Astrocyte (in vitro differentiated cells and primary cell): ENCODE results near the gene ACSL4. TPM values are rescaled to one million over a fixed set of nuclear protein-coding genes. Genes with fewer than 3 reads are reported as not detected.

Experiments
- DNase-seq: peaks from one replicate; pipeline ENCODE4 v3.0.0-alpha.2; 2010; ENCODE audit warnings: low read depth
- FAIRE-seq: peaks from 2 replicates; lab custom pipeline; 2011; peaks lifted over from hg19 to GRCh38; lab: Jason Lieb, UNC
- H2AFZ ChIP-seq: 2 replicates; pipeline ENCODE4 v1.6.0; 2012; ENCODE audit warnings: low read depth, low read length, inconsistent platforms
- H3K27ac ChIP-seq: 2 replicates; pipeline ENCODE4 v1.5.1; 2011; ENCODE audit warnings: low read depth, low read length, inconsistent platforms
- H3K27me3 ChIP-seq: 2 replicates; pipeline ENCODE4 v1.6.0; 2011; ENCODE audit warnings: low read length, inconsistent platforms; ENCODE audit not compliant: insufficient read depth
- H3K36me3 ChIP-seq: 2 replicates; pipeline ENCODE4 v1.5.1; 2011; ENCODE audit warnings: low read length, inconsistent platforms; ENCODE audit not compliant: insufficient read depth
- H3K4me1 ChIP-seq: 2 replicates; pipeline ENCODE4 v1.5.1; 2011; ENCODE audit warnings: low read length, inconsistent platforms; ENCODE audit not compliant: insufficient read depth
- H3K4me2 ChIP-seq: 2 replicates; pipeline ENCODE4 v1.6.0; 2012; ENCODE audit warnings: low read length, inconsistent platforms
- H3K4me3 ChIP-seq: 2 replicates; pipeline ENCODE4 v1.5.1; 2011; ENCODE audit warnings: low read depth, mild to moderate bottlenecking, low read length, inconsistent platforms; ENCODE audit not compliant: insufficient read depth
- H3K79me2 ChIP-seq: 2 replicates; pipeline ENCODE4 v1.6.0; 2012; ENCODE audit warnings: mild to moderate bottlenecking, low read length, inconsistent platforms; ENCODE audit not compliant: insufficient read depth
- H3K9ac ChIP-seq: 2 replicates; pipeline ENCODE4 v1.6.0; 2012; ENCODE audit warnings: mild to moderate bottlenecking, low read length, inconsistent platforms
- H3K9me3 ChIP-seq: 2 replicates; pipeline ENCODE4 v1.5.1; 2012; ENCODE audit warnings: low read depth, mild to moderate bottlenecking, low read length, inconsistent platforms; ENCODE audit not compliant: insufficient read depth
- H4K20me1 ChIP-seq: 2 replicates; pipeline ENCODE4 v1.6.0; 2012; ENCODE audit warnings: low read length, inconsistent platforms; ENCODE audit not compliant: insufficient read depth
- H3K27ac Mint-ChIP-seq: one replicate; pipeline ENCODE4 v1.8.0; 2021; ENCODE audit warnings: mild to moderate bottlenecking, mixed read lengths; ENCODE audit not compliant: unreplicated experiment
- H3K27me3 Mint-ChIP-seq: one replicate; pipeline ENCODE4 v1.8.0; 2021; ENCODE audit warnings: low read depth, mixed read lengths; ENCODE audit not compliant: unreplicated experiment
- H3K36me3 Mint-ChIP-seq: one replicate; pipeline ENCODE4 v1.8.0; 2021; ENCODE audit warnings: low read depth, mixed read lengths; ENCODE audit not compliant: unreplicated experiment
- H3K4me1 Mint-ChIP-seq: one replicate; pipeline ENCODE4 v1.8.0; 2021; ENCODE audit warnings: low read depth, mixed read lengths; ENCODE audit not compliant: unreplicated experiment
- H3K4me3 Mint-ChIP-seq: one replicate; pipeline ENCODE4 v1.8.0; 2021; ENCODE audit warnings: mild to moderate bottlenecking, moderate library complexity, mixed read lengths; ENCODE audit not compliant: unreplicated experiment
- H3K9me3 Mint-ChIP-seq: one replicate; pipeline ENCODE4 v1.8.0; 2021; ENCODE audit warnings: mild to moderate bottlenecking, mixed read lengths; ENCODE audit not compliant: unreplicated experiment
- CTCF ChIP-seq: IDR thresholded peaks from 2 replicates; pipeline ENCODE4 v1.5.1; 2011; ENCODE audit warnings: low read depth, mild to moderate bottlenecking, inconsistent platforms, low read length, moderate library complexity; ENCODE audit not compliant: insufficient read depth
- EZH2 ChIP-seq: IDR thresholded peaks from 2 replicates; pipeline ENCODE4 v1.6.1; 2012; ENCODE audit warnings: mild to moderate bottlenecking, low read length, inconsistent platforms; ENCODE audit not compliant: insufficient read depth
- total RNA-seq: library from RNA; stranded (reverse); gene quantifications from 2 replicates; pipeline ENCODE4 v1.2.1, GENCODE V29; 2021

The ACSL4 gene
- total RNA-seq, 1 donor from 2014 or later, result 99.4 TPM

- H3K9ac ChIP-seq, result no peak overlapping the region
- no peaks in the 10 kb centered on the region for H3K9me3 Mint-ChIP-seq
- TF ChIP-seq EZH2, result no peak
- TF ChIP-seq CTCF, result no peak
- no peak overlapping the region for H3K4me2 ChIP-seq
- no peak overlapping the region for H2AFZ ChIP-seq
- H3K9me3 ChIP-seq, result no peaks in the 10 kb centered on the region
- H3K4me1 ChIP-seq, result no peaks in the 10 kb centered on the region
- DNase-seq (no peak), FAIRE-seq (no peak)
- H3K27ac ChIP-seq, result no peak overlapping the region
- H3K27ac Mint-ChIP-seq, result no peak overlapping the region
- H3K4me3 Mint-ChIP-seq, result no peak overlapping the region
- no peaks in the 10 kb centered on the region for H3K36me3 Mint-ChIP-seq
- peaks cover 3% of the 10 kb centered on the region for H3K27me3 Mint-ChIP-seq
- no peaks in the 10 kb centered on the region for H3K4me1 Mint-ChIP-seq
- no peaks in the 10 kb centered on the region for H3K27me3 ChIP-seq
- no peak overlapping the region for H3K4me3 ChIP-seq
- H4K20me1 ChIP-seq, result no peaks in the 10 kb centered on the region
- H3K36me3 ChIP-seq, result no peaks in the 10 kb centered on the region
- no peaks in the 10 kb centered on the region for H3K79me2 ChIP-seq
Measured at GRCh38 chrX:109601486-109601885, 131.6 kb downstream of the ACSL4 start.

DNA sequence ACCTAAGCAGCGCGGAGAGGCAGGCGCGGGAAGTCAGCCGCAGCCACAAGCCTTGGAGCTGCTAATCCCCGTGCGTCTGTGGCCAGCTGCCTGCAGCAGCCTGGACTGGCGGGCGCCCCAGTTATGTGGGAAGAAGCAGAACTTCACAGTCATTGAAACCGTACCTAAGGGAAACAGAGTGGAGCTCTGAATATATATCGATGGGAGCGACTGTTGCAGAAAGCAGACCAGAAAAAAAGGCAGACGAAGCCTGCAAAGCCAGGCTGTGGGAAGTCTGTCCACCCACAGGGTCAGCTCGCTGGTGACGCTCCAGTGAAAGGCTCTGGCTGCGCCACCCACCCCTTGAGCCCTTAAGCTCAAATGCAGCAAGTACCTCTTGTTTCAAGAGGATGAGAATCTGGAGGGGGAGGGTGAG, 132.8 kb downstream of the ACSL4 start:
- no peak for FAIRE-seq
- no peak overlapping the region for H3K27ac Mint-ChIP-seq

More for the DNA sequence above, 132.8 kb downstream of the ACSL4 start:
- Histone ChIP-seq H3K4me1 (no peaks in the 10 kb centered on the region), H4K20me1 (no peaks in the 10 kb centered on the region), H3K36me3 (no peaks in the 10 kb centered on the region), H3K79me2 (no peaks in the 10 kb centered on the region), H3K27ac (no peak overlapping the region), H3K4me3 (no peak overlapping the region), H3K4me2 (peak overlapping the region; percentile 72), H3K9me3 (no peaks in the 10 kb centered on the region), H3K9ac (no peak overlapping the region), H2AFZ (peak overlapping the region; percentile 47), H3K27me3 (no peaks in the 10 kb centered on the region)
- Mint-ChIP-seq H3K36me3 (no peaks in the 10 kb centered on the region), H3K4me1 (no peaks in the 10 kb centered on the region), H3K4me3 (no peak overlapping the region), H3K27me3 (peaks cover 3% of the 10 kb centered on the region), H3K9me3 (no peaks in the 10 kb centered on the region)
- no peak for TF ChIP-seq EZH2
- TF ChIP-seq CTCF, result no peak
- DNase-seq, result peak; percentile 23
